SK-N-SH (cell line): ENCODE data around the gene FAF2. TPM values are rescaled to one million over a fixed set of nuclear protein-coding genes. Genes with fewer than 3 reads are reported as not detected.

Experiments
- CTCF ChIA-PET: fragments of 300-600, 350-600 bp; formaldehyde crosslinking; extraction: SDS; loops from one replicate; lab custom pipeline; 2021; lab: Yijun Ruan, JAX
- POLR2A ChIA-PET: fragments of 350-600 bp; sonication (Branson Sonifier 250); formaldehyde crosslinking; extraction: SDS; loops from one replicate; lab custom pipeline; 2020; ENCODE audit warnings: antibody characterized with exemption, inconsistent platforms; lab: Yijun Ruan, JAX
- DNase-seq: peaks from one replicate; pipeline ENCODE4 v3.0.0; 2012
- H2AFZ ChIP-seq: fragments of 200-600 bp; sonication (generic); 2 replicates; pipeline ENCODE4 v1.8.1; 2016; ENCODE audit warnings: antibody characterized with exemption, mild to moderate bottlenecking, low read depth
- H3F3A ChIP-seq: fragments of 200-600 bp; sonication (generic); replicated peaks from 2 replicates; pipeline ENCODE3; 2016; ENCODE audit warnings: antibody characterized with exemption, mild to moderate bottlenecking; ENCODE audit not compliant: insufficient read depth
- H3K27ac ChIP-seq, 2 experiments: fragments of 200-500 bp in 1 of 2; fragments of 200-600 bp in 1 of 2; sonication (Bioruptor generic) in 1 of 2; sonication (generic), shearing (Covaris generic) in 1 of 2; 2 replicates each; pipeline versions ENCODE4 v1.5.1 to v1.6.1; 2014 to 2016; ENCODE audit warnings: low read depth in 2 of 2, inconsistent platforms in 1 of 2, low read length in 1 of 2, mild to moderate bottlenecking in 1 of 2, mixed read lengths in 1 of 2
- H3K27me3 ChIP-seq: fragments of 200-600 bp; sonication (generic), shearing (Covaris generic); 2 replicates; pipeline ENCODE4 v1.6.1; 2016; ENCODE audit warnings: mixed run types; ENCODE audit not compliant: insufficient read depth
- H3K36me3 ChIP-seq, 2 experiments: fragments of 200-500 bp in 1 of 2; fragments of 200-600 bp in 1 of 2; sonication (Bioruptor generic) in 1 of 2; sonication (generic) in 1 of 2; replicated peaks in 1 of 2; 2 replicates each; pipeline versions ENCODE3 to v1.5.1; 2014 to 2016; ENCODE audit warnings: low read length in 1 of 2, mild to moderate bottlenecking in 1 of 2; ENCODE audit not compliant: insufficient read depth in 2 of 2, control insufficient read depth in 1 of 2
- H3K4me1 ChIP-seq, 2 experiments: fragments of 200-500 bp in 1 of 2; fragments of 200-600 bp in 1 of 2; sonication (Bioruptor generic) in 1 of 2; sonication (generic), shearing (Covaris generic) in 1 of 2; 2 replicates each; pipeline versions ENCODE4 v1.5.1 to v1.6.1; 2014 to 2016; ENCODE audit warnings: low read depth in 1 of 2, low read length in 1 of 2, mixed run types in 1 of 2; ENCODE audit not compliant: insufficient read depth in 2 of 2, control insufficient read depth in 1 of 2
- H3K4me2 ChIP-seq: fragments of 200-600 bp; sonication (generic), shearing (Covaris generic); 2 replicates; pipeline ENCODE4 v1.6.1; 2017; ENCODE audit warnings: mixed run types
- H3K4me3 ChIP-seq, 2 experiments: fragments of 200-500 bp in 1 of 2; fragments of 200-600 bp in 1 of 2; sonication (Bioruptor generic) in 1 of 2; sonication (generic), shearing (Covaris generic) in 1 of 2; 2 replicates each; pipeline versions ENCODE4 v1.5.1 to v1.8.1; 2014 to 2016; ENCODE audit warnings: low read depth in 2 of 2, inconsistent platforms in 1 of 2, low read length in 1 of 2, mild to moderate bottlenecking in 1 of 2, mixed read lengths in 1 of 2, moderate library complexity in 1 of 2
- H3K79me2 ChIP-seq: fragments of 200-600 bp; sonication (generic); 2 replicates; pipeline ENCODE4 v1.8.1; 2017; ENCODE audit warnings: mild to moderate bottlenecking; ENCODE audit not compliant: insufficient read depth
- H3K9ac ChIP-seq: fragments of 200-600 bp; sonication (generic); 2 replicates; pipeline ENCODE4 v1.6.1; 2017; ENCODE audit warnings: mixed run types
- H3K9me2 ChIP-seq: fragments of 200-600 bp; sonication (generic); 2 replicates; pipeline ENCODE4 v1.6.1; 2017; ENCODE audit warnings: mixed run types
- H3K9me3 ChIP-seq: fragments of 200-600 bp; sonication (generic); 2 replicates; pipeline ENCODE4 v1.6.1; 2017; ENCODE audit warnings: mixed run types, mild to moderate bottlenecking, moderate library complexity
- H4K20me1 ChIP-seq: fragments of 200-600 bp; sonication (generic); 2 replicates; pipeline ENCODE4 v1.6.1; 2017; ENCODE audit warnings: mild to moderate bottlenecking, mixed run types; ENCODE audit not compliant: insufficient read depth
- CTCF ChIP-seq: fragments of 200-600 bp; sonication (generic); IDR thresholded peaks from 2 replicates; pipeline ENCODE4 v1.6.1; 2017; ENCODE audit warnings: antibody characterized with exemption, mild to moderate bottlenecking, moderate library complexity
- ELF1 ChIP-seq: IDR thresholded peaks from 2 replicates; pipeline ENCODE4 v1.4.0; 2012
- EP300 ChIP-seq, 2 experiments: IDR thresholded peaks; 2 replicates each; pipeline versions ENCODE4 v1.4.0 to v1.6.1; 2012; ENCODE audit warnings: borderline replicate concordance in 1 of 2, low read depth in 1 of 2, low read length in 1 of 2
- FOSL2 ChIP-seq: IDR thresholded peaks from 2 replicates; pipeline ENCODE4 v1.4.0; 2012; ENCODE audit warnings: low read depth, mild to moderate bottlenecking, moderate library complexity, borderline replicate concordance
- FOXJ3 ChIP-seq: sonication (generic); formaldehyde crosslinking; IDR thresholded peaks from 2 replicates; pipeline ENCODE4 v1.5.1; 2020; ENCODE audit warnings: mild to moderate bottlenecking, missing genetic modification reagents
- GATA2 ChIP-seq: sonication (generic); formaldehyde crosslinking; IDR thresholded peaks from 2 replicates; pipeline ENCODE4 v1.5.0; 2020; ENCODE audit warnings: mild to moderate bottlenecking, missing genetic modification reagents
- JUND ChIP-seq: IDR thresholded peaks from 2 replicates; pipeline ENCODE4 v1.4.0; 2012
- MAX ChIP-seq: IDR thresholded peaks from 2 replicates; pipeline ENCODE4 v1.4.0; 2012; ENCODE audit warnings: low read depth
- NFIC ChIP-seq: IDR thresholded peaks from 2 replicates; pipeline ENCODE4 v1.4.0; 2012; ENCODE audit warnings: borderline replicate concordance
- NRF1 ChIP-seq: IDR thresholded peaks from 2 replicates; pipeline ENCODE4 v1.6.1; 2012; ENCODE audit warnings: low read depth, mild to moderate bottlenecking, low read length
- RCOR1 ChIP-seq: fragments of 150-350 bp; IDR thresholded peaks from 2 replicates; pipeline ENCODE4 v1.6.1; 2017; ENCODE audit warnings: antibody characterized with exemption, low read length
- REST ChIP-seq: IDR thresholded peaks from 2 replicates; pipeline ENCODE4 v1.6.1; 2012; ENCODE audit warnings: mild to moderate bottlenecking, low read depth, low read length, moderate library complexity
- SIN3A ChIP-seq: IDR thresholded peaks from 2 replicates; pipeline ENCODE4 v1.6.1; 2012; ENCODE audit warnings: low read depth, mild to moderate bottlenecking, low read length, moderate library complexity, borderline replicate concordance
- TEAD4 ChIP-seq: IDR thresholded peaks from 2 replicates; pipeline ENCODE4 v1.4.0; 2012; ENCODE audit warnings: mild to moderate bottlenecking, borderline replicate concordance; ENCODE audit not compliant: insufficient read depth
- USF1 ChIP-seq: IDR thresholded peaks from 2 replicates; pipeline ENCODE4 v1.4.0; 2012; ENCODE audit warnings: low read depth, borderline replicate concordance
- USF2 ChIP-seq: fragments of 150-350 bp; IDR thresholded peaks from 2 replicates; pipeline ENCODE4 v1.6.1; 2017; ENCODE audit warnings: antibody characterized with exemption, low read length, low read depth, borderline replicate concordance
- YY1 ChIP-seq: IDR thresholded peaks from 2 replicates; pipeline ENCODE4 v1.4.0; 2012; ENCODE audit warnings: low read depth, mild to moderate bottlenecking
- ZBTB33 ChIP-seq: IDR thresholded peaks from 2 replicates; pipeline ENCODE4 v1.4.0; 2012; ENCODE audit warnings: low read depth, borderline replicate concordance
- WGBS: methylation state at CpG from one replicate; pipeline ENCODE4 v1.1.6; 2017; ENCODE audit warnings: low lambda C conversion rate; 5-methylcytosine and 5-hydroxymethylcytosine counted together
- polyA plus RNA-seq, 3 experiments: library from polyadenylated mRNA; depleted of rRNA; stranded (reverse); fragments of >200 nt; gene quantifications; 2 replicates each; pipeline ENCODE4 v1.2.3, GENCODE V29; 2012

Gene FAF2
- polyA plus RNA-seq, 1 of the 3 experiments (the other 2 are of a cell fraction) = 25.5 TPM

- H2AFZ ChIP-seq = no peak overlapping the region
- H3K9me3 ChIP-seq = no peaks in the 10 kb centered on the region
- no peaks in the 10 kb centered on the region for H3K9me2 ChIP-seq
- CTCF ChIA-PET = no interaction called here
- DNase-seq = no peak
- POLR2A ChIA-PET = no interaction called here
- H3K27me3 ChIP-seq = no peaks in the 10 kb centered on the region
- H3K36me3 ChIP-seq = peaks cover 8 to 17% of the 10 kb centered on the region in 2 experiments
- 0 out of 4 replicates have a peak, but pooled peaks cover 0 to 7% of the 10 kb centered on the region in 2 experiments for H3K4me1 ChIP-seq
- no peak overlapping the region for H3K9ac ChIP-seq
- 73% methylated on average over 4 of the region's 4 CpGs for WGBS
- no peak overlapping the region for H3K4me3 ChIP-seq
- H4K20me1 ChIP-seq = peaks cover 45% of the 10 kb centered on the region
- H3K4me2 ChIP-seq = no peak overlapping the region
- H3F3A ChIP-seq = peaks cover 31% of the 10 kb centered on the region
- peaks cover 86% of the 10 kb centered on the region for H3K79me2 ChIP-seq
- TF ChIP-seq SIN3A = no peak
- no peak for TF ChIP-seq GATA2 (CRISPR knock-in tag)
- no peak for TF ChIP-seq JUND
- no peak for TF ChIP-seq NFIC
- no peak for TF ChIP-seq FOXJ3 (CRISPR knock-in tag)
- TF ChIP-seq CTCF = no peak
- TF ChIP-seq USF2 = no peak
- no peak for TF ChIP-seq MAX
- no peak for TF ChIP-seq REST
- no peak for TF ChIP-seq ZBTB33
- no peak for TF ChIP-seq NRF1
- no peak for TF ChIP-seq TEAD4
- TF ChIP-seq EP300 (IDR thresholded peaks at IDR 0.05; ENCODE audit: borderline replicate concordance in 1 of 2, low read depth in 1 of 2, low read length in 1 of 2) = no peak
- TF ChIP-seq RCOR1 = no peak
- TF ChIP-seq USF1 = no peak
- no peak for TF ChIP-seq FOSL2
- no peak for TF ChIP-seq YY1
- no peak for TF ChIP-seq ELF1
- TF ChIP-seq, all 33 proteins: peak for 0
- no peak overlapping the region for H3K27ac ChIP-seq
These were observed 22.4 kb downstream of the FAF2 start for GRCh38 chr5:176470539-176470938.
